Stimulated activated CD4-positive, alpha-beta T cell treated with anti-CD3 and anti-CD28 coated beads, Interleukin-12 subunit alpha, Interleukin-12 subunit beta, amount 100 ng/mL, for 48 hours (primary cell): Measurements from ENCODE around the gene FUT7.
A peak's percentile ranks its signal among the peaks of the same experiment; 100 is the strongest.
"Not testable (repeated sequence)": the region's sequence is repeated elsewhere in the genome, so short reads cannot be mapped to it uniquely, and the experiment has no call there.

Source experiments
- DNase-seq, 3 donors: peaks; one replicate each; pipeline ENCODE4 v3.0.0-alpha.2; 2020; ENCODE audit warnings: low read depth in 2 of 3, low spot score in 1 of 3

The FUT7 gene

GRCh38 chr9:137066096-137066861 lies 34.4 kb upstream of the FUT7 start:
- no peak for DNase-seq

DNA sequence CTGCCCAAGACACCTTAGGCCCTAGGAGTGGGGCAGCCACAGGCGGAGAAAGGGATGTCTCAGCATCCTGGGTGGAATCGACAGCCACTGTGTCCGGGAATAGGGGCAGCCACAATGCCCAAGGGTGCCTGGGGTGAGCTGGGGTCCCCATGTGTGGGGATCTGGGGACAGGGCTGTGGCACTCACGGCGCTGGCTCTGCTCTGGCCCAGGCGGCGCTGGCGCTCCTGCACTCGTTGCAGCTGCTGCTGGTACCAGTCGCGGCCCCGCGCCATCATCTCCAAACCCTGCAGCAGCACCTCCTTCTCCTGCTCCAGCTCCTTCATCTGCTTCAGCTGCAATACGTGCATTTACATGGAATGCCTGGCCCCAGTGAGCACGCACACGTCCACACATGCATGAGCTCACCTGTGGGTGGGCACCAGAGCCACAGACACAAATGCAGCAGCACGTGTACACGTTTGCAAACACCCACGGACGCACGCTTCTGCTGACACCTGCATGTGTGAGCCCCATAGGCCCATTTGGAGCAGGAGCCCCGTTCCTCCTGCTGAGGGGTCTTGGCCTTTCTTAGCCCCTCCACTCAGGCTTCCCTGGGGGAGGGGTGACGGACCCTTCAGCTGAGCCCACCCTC lies 33.6 kb upstream of the FUT7 start:
- DNase-seq = no peak

DNA sequence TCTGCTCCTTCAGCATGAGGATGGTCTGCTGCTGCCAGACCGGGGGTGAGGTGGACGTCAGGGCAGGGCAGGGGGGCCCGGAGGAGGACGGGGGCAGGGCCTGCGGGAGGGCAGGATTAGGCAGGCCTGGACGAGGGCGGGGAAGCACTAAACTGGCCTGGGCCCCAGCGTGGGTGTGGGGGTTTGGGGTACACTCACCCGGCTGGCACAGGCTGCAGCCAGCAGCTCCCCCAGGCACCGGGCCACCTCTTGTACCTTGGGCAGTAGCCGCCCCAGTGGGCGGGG lies 32.9 kb upstream of the FUT7 start:
- DNase-seq = no peak

- DNase-seq = peak; percentile 36 to 67 (median 60)
Observed at GRCh38 chr9:137064027-137064879, 32.4 kb upstream of the FUT7 start.

DNA sequence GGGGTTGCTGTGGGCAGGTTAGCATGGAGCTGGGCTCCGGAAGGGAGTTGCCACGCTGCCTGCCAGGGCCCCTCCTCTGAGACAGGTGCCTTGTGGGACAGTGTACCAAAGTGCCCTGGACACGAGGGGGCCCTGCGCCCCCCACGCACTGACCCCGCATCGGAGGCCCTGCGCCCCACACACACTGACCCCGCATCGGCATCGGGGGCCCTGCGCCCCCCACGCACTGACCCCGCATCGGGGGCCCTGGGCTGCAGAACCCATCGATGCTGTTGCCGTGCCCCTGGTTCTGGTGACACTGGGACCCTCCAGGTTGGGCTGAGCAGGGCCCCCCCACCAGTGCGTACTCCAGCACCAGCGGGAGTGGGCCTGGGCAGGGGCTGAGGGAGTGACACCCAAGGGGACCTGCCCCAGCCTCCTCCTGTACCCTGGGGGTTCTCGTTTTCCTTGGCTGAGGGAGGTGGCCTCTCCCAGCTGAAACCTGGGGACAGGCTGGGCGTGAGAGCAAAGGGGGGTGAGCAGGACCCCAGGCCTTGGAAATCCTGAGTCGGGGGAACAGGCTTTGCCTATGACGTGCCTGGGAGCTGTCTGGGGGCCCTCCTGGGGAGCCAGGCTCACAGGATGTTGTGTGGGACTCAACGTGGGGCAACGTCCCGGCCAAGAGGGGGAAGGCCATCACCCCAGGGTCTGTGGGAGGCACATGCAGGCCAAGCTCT lies 31.6 kb upstream of the FUT7 start:
- DNase-seq = no peak

- DNase-seq = not testable (repeated sequence)
Observed at GRCh38 chr9:137062798-137063197, 30.9 kb upstream of the FUT7 start.

GRCh38 chr9:137062384-137062783 lies 30.5 kb upstream of the FUT7 start:
- no peak for DNase-seq

GRCh38 chr9:137058521-137059234 lies 26.8 kb upstream of the FUT7 start:
- no peak for DNase-seq

DNA sequence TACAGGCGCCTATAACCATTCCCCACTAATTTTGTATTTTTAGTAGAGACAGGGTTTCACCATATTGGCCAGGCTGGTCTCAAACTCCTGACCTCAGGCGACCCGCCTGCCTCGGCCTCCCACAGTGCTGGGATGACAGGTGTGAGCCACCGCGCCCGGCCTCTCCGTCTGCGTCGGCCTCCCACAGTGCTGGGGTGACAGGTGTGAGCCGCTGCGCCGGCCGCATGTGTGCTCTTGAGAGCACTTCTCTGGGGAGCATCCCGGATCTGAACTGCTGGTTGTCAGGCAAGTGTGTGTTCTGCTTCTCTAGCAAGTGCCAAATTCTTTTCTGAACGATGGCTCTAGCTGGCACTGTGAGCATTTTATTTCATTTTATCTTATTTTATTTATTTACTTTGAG lies 25.7 kb upstream of the FUT7 start:
- no peak for DNase-seq

DNA sequence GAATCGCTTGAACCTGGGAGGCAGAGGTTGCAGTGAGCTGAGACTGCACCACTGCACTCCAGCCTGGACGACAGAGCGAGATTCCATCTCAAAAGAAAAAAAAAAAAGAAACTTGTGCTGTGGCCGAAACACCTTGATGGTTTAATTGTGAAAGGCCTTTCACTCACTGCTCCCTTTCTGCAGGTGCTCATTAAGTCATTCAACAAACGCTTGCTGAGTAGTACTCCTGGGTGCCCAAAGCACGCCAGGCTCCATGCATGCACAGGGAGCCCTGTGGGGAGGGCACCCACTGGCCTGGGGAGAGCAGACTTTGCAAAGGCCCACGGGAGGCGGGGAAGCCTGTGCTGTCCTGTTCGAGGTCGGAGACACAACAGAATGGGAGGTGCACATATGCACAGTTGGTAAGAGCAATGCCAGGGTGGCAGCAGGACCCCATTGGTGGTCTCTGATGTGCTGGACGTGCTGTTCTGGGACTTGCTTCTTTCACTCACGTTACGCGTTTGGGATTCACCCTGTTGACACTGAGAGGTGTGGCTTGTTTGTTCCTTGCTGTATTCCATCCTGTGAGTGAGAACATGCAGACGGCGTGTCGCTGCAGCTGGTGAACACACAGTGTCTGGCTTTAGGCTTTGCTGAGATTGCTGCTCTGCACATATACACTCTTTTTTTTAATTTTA lies 25.0 kb upstream of the FUT7 start:
- no peak for DNase-seq

DNA sequence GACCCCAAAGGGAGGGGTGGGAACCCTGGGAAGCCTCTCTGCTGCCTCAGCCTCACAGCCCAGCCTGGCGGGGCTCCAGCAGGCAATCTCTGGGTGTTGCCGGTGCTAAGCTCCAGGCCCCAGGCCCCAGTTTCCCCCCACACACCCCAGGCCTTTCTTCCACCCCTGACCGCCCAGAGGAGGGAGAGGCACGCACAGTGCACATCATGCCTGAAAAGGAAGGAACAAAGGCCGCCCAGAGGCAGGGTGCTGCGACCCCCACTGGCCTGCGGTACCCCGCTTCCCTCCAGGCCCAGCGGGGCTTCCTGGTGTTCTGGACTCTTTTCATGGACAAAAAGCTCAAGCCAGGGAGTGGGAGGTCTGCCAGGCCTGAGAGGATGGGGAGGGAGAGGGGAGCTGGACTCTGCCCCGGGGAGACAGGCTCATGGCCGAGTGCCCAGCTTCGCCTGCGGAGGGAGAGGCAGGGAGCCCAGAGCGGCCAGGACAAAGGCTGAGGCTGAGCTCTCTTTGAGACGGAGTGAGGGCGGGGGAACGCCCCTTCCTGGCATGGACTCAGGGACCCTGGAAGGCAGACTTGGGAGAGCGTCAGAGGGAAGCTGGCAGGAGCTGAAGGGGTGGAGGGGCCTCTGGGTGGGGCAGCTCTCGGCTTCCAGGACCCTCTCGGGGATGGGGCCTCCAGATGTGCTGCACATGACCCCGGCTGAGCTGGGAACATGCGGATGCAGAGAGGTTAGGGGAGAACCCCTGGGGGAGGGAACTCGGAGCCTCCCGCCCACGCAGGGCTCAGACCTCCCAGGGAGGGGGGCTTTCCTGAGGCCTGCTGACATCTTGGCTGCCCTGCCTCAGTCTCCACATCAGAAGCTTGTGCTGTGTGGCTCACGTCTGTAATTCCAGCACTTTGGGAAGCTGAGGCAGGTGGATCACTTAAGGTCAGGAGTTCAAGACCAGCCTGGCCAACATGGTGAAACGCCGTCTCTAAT lies 23.8 kb upstream of the FUT7 start:
- DNase-seq = no peak

GRCh38 chr9:137054932-137055384 lies 23.1 kb upstream of the FUT7 start:
- DNase-seq = no peak

GRCh38 chr9:137053944-137054931 lies 22.4 kb upstream of the FUT7 start, which contains the start of gene ENTPD2:
ENTPD2 (minus strand) TSS chr9:137054061; CDS start chr9:137053997, 64 bp downstream.
- DNase-seq = no peak

GRCh38 chr9:137052998-137053943 lies 21.4 kb upstream of the FUT7 start:
- DNase-seq = no peak

DNA sequence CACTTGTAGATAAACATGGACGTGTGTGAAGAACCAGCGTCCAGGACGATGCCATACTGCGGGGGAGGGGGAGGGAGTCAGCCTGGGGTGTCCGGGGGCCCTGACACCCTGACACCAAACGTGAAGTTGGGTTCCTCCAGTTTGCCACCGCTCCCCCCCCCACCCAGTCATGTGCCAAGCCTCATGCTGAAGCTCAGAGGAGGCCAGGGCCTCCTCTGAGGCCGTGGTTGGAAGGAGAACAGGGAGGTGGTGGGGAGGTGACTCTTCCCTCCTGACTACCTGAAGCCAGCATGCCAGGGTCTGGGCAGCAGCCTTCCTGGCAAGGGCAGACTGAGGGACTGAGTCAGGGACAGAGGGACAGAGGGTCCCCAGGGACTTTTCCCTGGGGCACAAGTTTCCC lies 20.4 kb upstream of the FUT7 start:
- DNase-seq = no peak

DNA sequence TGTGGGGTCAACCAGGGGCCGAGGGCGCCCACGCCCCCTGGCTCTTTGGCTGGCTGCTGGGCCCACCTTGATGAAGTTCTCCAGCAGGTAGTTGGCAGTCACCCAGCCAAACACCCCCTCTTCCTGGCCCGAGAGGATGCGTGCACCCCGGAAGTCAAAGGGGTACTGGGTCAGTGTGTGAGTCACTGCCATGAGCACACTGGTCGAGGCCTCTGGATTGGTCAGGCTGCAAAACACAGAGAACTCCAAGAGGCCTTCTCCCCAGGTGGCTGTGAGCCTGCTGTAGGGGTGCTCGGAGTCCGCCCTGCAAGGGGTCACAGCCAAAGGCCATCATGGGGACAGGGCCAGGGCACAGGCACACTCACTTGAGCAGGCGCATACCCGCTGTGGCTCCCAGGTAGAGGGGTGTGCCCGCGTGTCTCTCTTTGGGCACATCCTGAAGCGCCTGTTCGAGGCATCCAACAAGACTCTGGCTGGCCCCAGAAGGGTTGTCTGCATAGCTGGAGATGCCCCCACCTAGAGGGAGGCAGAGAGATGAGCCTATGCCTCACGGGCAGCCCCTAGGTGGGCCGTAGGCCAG lies 19.3 kb upstream of the FUT7 start:
- no peak for DNase-seq
